ENCODE measurements around the gene ADA. TPM values are rescaled to one million over a fixed set of nuclear protein-coding genes. Genes with fewer than 3 reads are reported as not detected.

Gene ADA
- total RNA-seq, 1 donor from 2014 or later = 67.5 TPM

- H3K9ac ChIP-seq (ENCODE audit: low read length) = no peak overlapping the region
- peaks cover 10% of the 10 kb centered on the region for H3K27me3 ChIP-seq (ENCODE audit: insufficient read depth, low read length)
- no peaks in the 10 kb centered on the region for H4K20me1 ChIP-seq (ENCODE audit: insufficient read depth, low read length)
- Mint-ChIP-seq H3K27me3 (ENCODE audit: low read depth, unreplicated experiment) (no peaks in the 10 kb centered on the region), H3K27ac (ENCODE audit: unreplicated experiment) (no peak overlapping the region), H3K9me3 (ENCODE audit: unreplicated experiment) (no peaks in the 10 kb centered on the region), H3K4me1 (ENCODE audit: low read depth, unreplicated experiment) (peaks cover 25% of the 10 kb centered on the region), H3K36me3 (ENCODE audit: low read depth, unreplicated experiment) (no peaks in the 10 kb centered on the region), H3K4me3 (ENCODE audit: unreplicated experiment) (no peak overlapping the region)
- H3K27ac ChIP-seq (ENCODE audit: low read depth, low read length) = no peak overlapping the region
- DNase-seq (ENCODE audit: low read depth) (no peak), FAIRE-seq (no peak)
- no peak overlapping the region for H2AFZ ChIP-seq (ENCODE audit: low read depth, low read length)
- H3K36me3 ChIP-seq (ENCODE audit: insufficient read depth, low read length) = no peaks in the 10 kb centered on the region
- H3K79me2 ChIP-seq (ENCODE audit: insufficient read depth, low read length) = no peaks in the 10 kb centered on the region
- H3K4me3 ChIP-seq (ENCODE audit: insufficient read depth, low read depth, low read length) = no peak overlapping the region
- peaks cover 14% of the 10 kb centered on the region for H3K4me1 ChIP-seq (ENCODE audit: insufficient read depth, low read length)
- peaks cover 5% of the 10 kb centered on the region for H3K9me3 ChIP-seq (ENCODE audit: insufficient read depth, low read depth, low read length)
- H3K4me2 ChIP-seq (ENCODE audit: low read length) = no peak overlapping the region
- TF ChIP-seq CTCF (IDR thresholded peaks at IDR 0.05; ENCODE audit: insufficient read depth, low read depth, low read length) (no peak), EZH2 (IDR thresholded peaks at IDR 0.05; ENCODE audit: insufficient read depth, low read length) (no peak)
Measured at GRCh38 chr20:44689809-44690208, 38.3 kb upstream of the ADA start.

GRCh38 chr20:44688053-44688625, 36.6 kb upstream of the ADA start:
- H3K36me3 ChIP-seq (ENCODE audit: insufficient read depth, low read length) = no peaks in the 10 kb centered on the region
- DNase-seq (ENCODE audit: low read depth) = no peak
- no peak overlapping the region for H3K4me3 ChIP-seq (ENCODE audit: insufficient read depth, low read depth, low read length)
- H3K36me3 Mint-ChIP-seq (ENCODE audit: low read depth, unreplicated experiment) = no peaks in the 10 kb centered on the region
- H3K9me3 Mint-ChIP-seq (ENCODE audit: unreplicated experiment) = no peaks in the 10 kb centered on the region
- no peaks in the 10 kb centered on the region for H3K79me2 ChIP-seq (ENCODE audit: insufficient read depth, low read length)
- H4K20me1 ChIP-seq (ENCODE audit: insufficient read depth, low read length) = no peaks in the 10 kb centered on the region
- H3K27ac Mint-ChIP-seq (ENCODE audit: unreplicated experiment) = no peak overlapping the region
- H3K9me3 ChIP-seq (ENCODE audit: insufficient read depth, low read depth, low read length) = peaks cover 5% of the 10 kb centered on the region
- no peak overlapping the region for H3K27ac ChIP-seq (ENCODE audit: low read depth, low read length)
- H3K4me1 ChIP-seq (ENCODE audit: insufficient read depth, low read length) = peaks cover 9% of the 10 kb centered on the region
- peaks cover 12% of the 10 kb centered on the region for H3K27me3 ChIP-seq (ENCODE audit: insufficient read depth, low read length)
- no peak overlapping the region for H2AFZ ChIP-seq (ENCODE audit: low read depth, low read length)
- TF ChIP-seq EZH2 (IDR thresholded peaks at IDR 0.05; ENCODE audit: insufficient read depth, low read length) = no peak
- peak; percentile 25 for TF ChIP-seq CTCF (IDR thresholded peaks at IDR 0.05; ENCODE audit: insufficient read depth, low read depth, low read length)
- H3K4me2 ChIP-seq (ENCODE audit: low read length) = no peak overlapping the region
- no peak for FAIRE-seq
- no peak overlapping the region for H3K4me3 Mint-ChIP-seq (ENCODE audit: unreplicated experiment)
- no peaks in the 10 kb centered on the region for H3K27me3 Mint-ChIP-seq (ENCODE audit: low read depth, unreplicated experiment)
- peaks cover 22% of the 10 kb centered on the region for H3K4me1 Mint-ChIP-seq (ENCODE audit: low read depth, unreplicated experiment)
- H3K9ac ChIP-seq (ENCODE audit: low read length) = no peak overlapping the region

GRCh38 chr20:44686934-44687333, 35.4 kb upstream of the ADA start:
- H3K4me1 Mint-ChIP-seq (ENCODE audit: low read depth, unreplicated experiment) = peaks cover 13% of the 10 kb centered on the region
- no peak for FAIRE-seq

More at GRCh38 chr20:44686934-44687333, 35.4 kb upstream of the ADA start:
- DNase-seq (ENCODE audit: low read depth) = no peak
- H3K9me3 Mint-ChIP-seq (ENCODE audit: unreplicated experiment) = no peaks in the 10 kb centered on the region
- H3K4me3 Mint-ChIP-seq (ENCODE audit: unreplicated experiment) = no peak overlapping the region
- Histone ChIP-seq H3K9me3 (ENCODE audit: insufficient read depth, low read depth, low read length) (peaks cover 5% of the 10 kb centered on the region), H3K79me2 (ENCODE audit: insufficient read depth, low read length) (no peaks in the 10 kb centered on the region), H2AFZ (ENCODE audit: low read depth, low read length) (no peak overlapping the region), H3K27me3 (ENCODE audit: insufficient read depth, low read length) (peaks cover 18% of the 10 kb centered on the region), H3K36me3 (ENCODE audit: insufficient read depth, low read length) (no peaks in the 10 kb centered on the region), H4K20me1 (ENCODE audit: insufficient read depth, low read length) (no peaks in the 10 kb centered on the region), H3K4me2 (ENCODE audit: low read length) (no peak overlapping the region), H3K4me3 (ENCODE audit: insufficient read depth, low read depth, low read length) (no peak overlapping the region), H3K9ac (ENCODE audit: low read length) (no peak overlapping the region), H3K27ac (ENCODE audit: low read depth, low read length) (no peak overlapping the region), H3K4me1 (ENCODE audit: insufficient read depth, low read length) (no peaks in the 10 kb centered on the region)
- no peak overlapping the region for H3K27ac Mint-ChIP-seq (ENCODE audit: unreplicated experiment)
- no peaks in the 10 kb centered on the region for H3K27me3 Mint-ChIP-seq (ENCODE audit: low read depth, unreplicated experiment)
- TF ChIP-seq EZH2 (IDR thresholded peaks at IDR 0.05; ENCODE audit: insufficient read depth, low read length) (no peak), CTCF (IDR thresholded peaks at IDR 0.05; ENCODE audit: insufficient read depth, low read depth, low read length) (no peak)
- H3K36me3 Mint-ChIP-seq (ENCODE audit: low read depth, unreplicated experiment) = no peaks in the 10 kb centered on the region
